GM19351 (cell line): ENCODE data around the gene BRINP2.

Experiments
- ATAC-seq: cut with Tn5 transposase; IDR thresholded peaks from one replicate; pipeline ENCODE4 v1.9.1; 2021; ENCODE audit warnings: mild to moderate bottlenecking, moderate library complexity; ENCODE audit not compliant: unreplicated experiment

BRINP2 gene

GRCh38 chr1:177170756-177171535 is at the start of gene BRINP2:
BRINP2 (plus strand) TSS chr1:177170958; CDS start chr1:177229877, 58,919 bp downstream.
- ATAC-seq: peak; percentile 76

GRCh38 chr1:177122461-177123251 is 48.1 kb upstream of the BRINP2 start:
- ATAC-seq: no peak

GRCh38 chr1:177124577-177125278 is 46.0 kb upstream of the BRINP2 start:
- no peak for ATAC-seq

GRCh38 chr1:177126267-177126666 is 44.5 kb upstream of the BRINP2 start:
- no peak for ATAC-seq

GRCh38 chr1:177128665-177129281 is 42.0 kb upstream of the BRINP2 start:
- ATAC-seq: no peak

- ATAC-seq: no peak
Measured at GRCh38 chr1:177130451-177130945, 40.3 kb upstream of the BRINP2 start.

GRCh38 chr1:177131723-177132122 is 39.0 kb upstream of the BRINP2 start:
- ATAC-seq: no peak

GRCh38 chr1:177132141-177132540 is 38.6 kb upstream of the BRINP2 start:
- no peak for ATAC-seq

- ATAC-seq: no peak
Measured at GRCh38 chr1:177133977-177134538, 36.7 kb upstream of the BRINP2 start.

- no peak for ATAC-seq
Measured at GRCh38 chr1:177135250-177135649, 35.5 kb upstream of the BRINP2 start.

- ATAC-seq: no peak
Measured at GRCh38 chr1:177137814-177138213, 32.9 kb upstream of the BRINP2 start.

GRCh38 chr1:177138347-177138746 is 32.4 kb upstream of the BRINP2 start:
- ATAC-seq: no peak

- ATAC-seq: no peak
Measured at GRCh38 chr1:177142010-177142409, 28.7 kb upstream of the BRINP2 start.

GRCh38 chr1:177142791-177143271 is 27.9 kb upstream of the BRINP2 start:
- no peak for ATAC-seq

GRCh38 chr1:177145106-177146070 is 25.4 kb upstream of the BRINP2 start:
- ATAC-seq: no peak

GRCh38 chr1:177146499-177146898 is 24.3 kb upstream of the BRINP2 start:
- ATAC-seq: no peak

GRCh38 chr1:177162243-177162642 is 8.5 kb upstream of the BRINP2 start:
- ATAC-seq: no peak

GRCh38 chr1:177163844-177164379 is 6.8 kb upstream of the BRINP2 start:
- no peak for ATAC-seq
